ENCODE results near the gene ING3.

Gene ING3

DNA sequence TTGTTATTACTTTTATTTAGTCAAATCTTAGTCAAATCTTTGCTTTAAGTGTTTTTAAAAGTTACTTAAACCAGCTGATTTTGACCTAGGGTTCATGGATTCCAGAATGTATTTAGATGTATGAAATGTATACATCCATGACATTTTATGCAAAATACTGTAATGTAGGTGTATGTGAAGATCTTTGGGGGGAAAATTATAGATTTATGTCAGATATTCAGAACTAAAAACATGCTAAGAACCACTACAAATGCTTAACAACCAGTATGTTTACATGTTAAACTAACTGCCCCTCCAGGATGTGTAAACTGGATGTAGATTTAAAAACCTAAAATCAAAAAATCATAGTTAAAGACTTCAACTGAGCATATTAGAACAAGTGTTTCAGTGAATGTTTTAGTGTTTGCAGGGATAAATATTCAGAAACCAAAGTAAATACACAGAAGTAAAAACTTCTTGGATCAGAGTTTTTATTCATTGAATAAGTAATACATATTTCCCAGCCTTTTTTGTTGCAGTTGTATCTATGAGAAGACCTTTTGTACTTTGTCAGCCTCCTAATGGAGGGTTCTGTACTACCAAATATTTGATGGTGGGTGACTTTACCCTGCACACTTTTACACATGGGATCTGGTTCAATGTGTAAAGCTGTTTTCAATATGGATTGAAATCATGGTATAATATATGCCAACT, 41.8 kb downstream of the ING3 start:
- DNase-seq (ENCODE audit: low read depth), result no peak
- TF ChIP-seq, protein P1, sequence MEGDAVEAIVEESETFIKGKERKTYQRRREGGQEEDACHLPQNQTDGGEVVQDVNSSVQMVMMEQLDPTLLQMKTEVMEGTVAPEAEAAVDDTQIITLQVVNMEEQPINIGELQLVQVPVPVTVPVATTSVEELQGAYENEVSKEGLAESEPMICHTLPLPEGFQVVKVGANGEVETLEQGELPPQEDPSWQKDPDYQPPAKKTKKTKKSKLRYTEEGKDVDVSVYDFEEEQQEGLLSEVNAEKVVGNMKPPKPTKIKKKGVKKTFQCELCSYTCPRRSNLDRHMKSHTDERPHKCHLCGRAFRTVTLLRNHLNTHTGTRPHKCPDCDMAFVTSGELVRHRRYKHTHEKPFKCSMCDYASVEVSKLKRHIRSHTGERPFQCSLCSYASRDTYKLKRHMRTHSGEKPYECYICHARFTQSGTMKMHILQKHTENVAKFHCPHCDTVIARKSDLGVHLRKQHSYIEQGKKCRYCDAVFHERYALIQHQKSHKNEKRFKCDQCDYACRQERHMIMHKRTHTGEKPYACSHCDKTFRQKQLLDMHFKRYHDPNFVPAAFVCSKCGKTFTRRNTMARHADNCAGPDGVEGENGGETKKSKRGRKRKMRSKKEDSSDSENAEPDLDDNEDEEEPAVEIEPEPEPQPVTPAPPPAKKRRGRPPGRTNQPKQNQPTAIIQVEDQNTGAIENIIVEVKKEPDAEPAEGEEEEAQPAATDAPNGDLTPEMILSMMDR (IDR thresholded peaks at IDR 0.05; ENCODE audit: control insufficient read depth, extremely low read depth, insufficient read depth), result no peak
- no peak overlapping the region for H3K4me3 ChIP-seq (ENCODE audit: low read depth, low read length)

DNA sequence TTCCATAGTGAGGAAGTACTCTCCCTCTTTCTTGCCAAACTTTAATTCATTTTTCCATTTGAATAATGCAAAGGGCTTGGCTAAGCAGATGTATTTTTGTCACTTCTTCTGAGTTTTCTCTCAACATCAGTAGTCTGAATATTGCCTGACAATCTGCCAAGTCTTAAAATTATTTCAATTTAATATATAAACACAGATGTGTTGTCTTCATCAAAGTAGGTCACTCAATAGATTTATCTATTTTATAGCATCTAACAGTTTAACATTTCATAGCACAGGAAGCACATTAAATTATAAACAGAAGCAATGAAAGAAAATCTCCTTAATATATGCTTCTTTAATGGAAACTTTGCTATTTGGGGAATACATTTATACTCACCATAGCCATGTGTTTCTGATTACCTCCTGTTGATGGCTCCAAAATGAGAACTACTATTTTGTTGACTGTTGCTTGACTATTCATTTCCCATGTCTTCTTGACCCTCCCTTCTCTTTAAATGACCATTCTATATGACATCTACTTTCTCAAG, 42.5 kb downstream of the ING3 start:
- TF ChIP-seq, protein P1 (IDR thresholded peaks at IDR 0.05; ENCODE audit: control insufficient read depth, extremely low read depth, insufficient read depth), result no peak
- H3K4me3 ChIP-seq (ENCODE audit: low read depth, low read length), result no peak overlapping the region
- no peak for DNase-seq (ENCODE audit: low read depth)

DNA sequence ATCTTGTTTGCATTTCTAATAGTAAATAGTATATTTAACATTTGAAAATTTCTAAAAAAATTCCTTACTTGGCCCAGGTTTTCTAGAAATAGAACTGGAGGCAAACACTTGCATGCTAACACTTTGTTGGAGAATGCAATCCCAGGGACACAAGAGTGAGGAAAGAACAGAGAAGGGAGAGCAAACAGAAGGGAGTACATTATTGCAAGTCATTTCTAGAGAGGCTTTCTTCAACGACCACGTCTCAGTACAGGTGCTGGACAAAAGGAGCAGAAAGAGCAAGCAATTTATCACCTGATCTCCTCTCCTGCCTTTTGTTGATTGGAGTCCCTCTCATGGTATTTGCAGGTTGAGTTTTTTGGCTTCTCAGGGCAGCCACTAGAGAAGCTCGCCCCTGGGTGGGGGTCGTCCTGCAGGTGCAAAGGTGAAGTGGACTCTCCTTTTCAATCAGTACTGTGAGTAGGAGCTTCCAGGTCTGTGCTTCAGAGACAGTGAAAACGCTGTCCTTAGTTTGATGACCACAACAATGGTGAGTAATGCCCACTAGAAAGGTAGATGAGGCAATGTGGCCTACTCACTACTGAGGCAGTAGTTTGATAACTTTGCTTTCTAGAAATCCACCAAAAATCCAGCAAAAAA, 43.1 kb downstream of the ING3 start:
- no peak overlapping the region for H3K4me3 ChIP-seq (ENCODE audit: low read depth, low read length)
- DNase-seq (ENCODE audit: low read depth), result no peak
- TF ChIP-seq, protein P1 (IDR thresholded peaks at IDR 0.05; ENCODE audit: control insufficient read depth, extremely low read depth, insufficient read depth), result no peak

DNA sequence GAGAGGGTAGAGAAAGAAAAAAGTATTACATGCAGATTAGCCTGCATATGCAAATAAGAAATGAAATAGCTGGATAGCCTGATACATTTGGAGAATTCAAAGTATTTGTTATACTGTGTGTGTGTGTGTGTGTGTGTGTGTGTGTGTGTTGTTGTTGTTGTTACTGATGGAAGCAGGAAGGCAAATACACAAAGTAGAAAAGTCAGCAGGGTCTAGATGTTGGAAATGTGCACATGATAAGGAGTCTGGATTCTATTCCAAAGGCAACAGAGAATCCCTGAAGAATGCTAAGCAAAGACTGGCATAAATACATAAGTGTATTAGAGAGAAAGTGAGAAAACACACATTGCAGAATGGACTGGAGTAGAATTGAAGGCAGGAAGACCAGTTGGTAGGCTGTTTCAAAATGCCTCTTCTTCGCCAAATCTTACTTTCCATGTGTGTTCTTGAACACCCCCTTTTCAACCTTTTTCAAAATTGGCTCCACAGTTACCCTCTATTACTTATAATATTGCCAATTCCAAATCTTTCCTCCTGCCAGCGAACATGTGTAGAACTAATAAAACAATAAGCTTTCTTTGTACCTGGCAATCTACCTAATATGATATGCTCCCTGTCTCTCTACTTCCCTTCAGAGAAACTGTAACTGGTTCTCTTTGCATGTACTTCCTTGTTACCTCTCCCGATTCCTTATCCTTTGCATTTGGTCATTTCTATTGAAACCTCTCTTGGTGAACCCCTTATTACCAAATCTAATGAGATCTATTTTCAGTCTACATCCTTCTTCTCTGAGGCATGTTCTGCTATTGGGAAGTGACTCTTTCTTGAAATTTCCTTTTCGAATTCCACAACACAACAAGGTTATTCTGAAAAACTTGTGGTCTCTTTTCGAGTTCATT, 44.2 kb downstream of the ING3 start:
- H3K4me3 ChIP-seq (ENCODE audit: low read depth, low read length), result no peak overlapping the region
- no peak for DNase-seq (ENCODE audit: low read depth)
- TF ChIP-seq, protein P1 (IDR thresholded peaks at IDR 0.05; ENCODE audit: control insufficient read depth, extremely low read depth, insufficient read depth), result no peak

DNA sequence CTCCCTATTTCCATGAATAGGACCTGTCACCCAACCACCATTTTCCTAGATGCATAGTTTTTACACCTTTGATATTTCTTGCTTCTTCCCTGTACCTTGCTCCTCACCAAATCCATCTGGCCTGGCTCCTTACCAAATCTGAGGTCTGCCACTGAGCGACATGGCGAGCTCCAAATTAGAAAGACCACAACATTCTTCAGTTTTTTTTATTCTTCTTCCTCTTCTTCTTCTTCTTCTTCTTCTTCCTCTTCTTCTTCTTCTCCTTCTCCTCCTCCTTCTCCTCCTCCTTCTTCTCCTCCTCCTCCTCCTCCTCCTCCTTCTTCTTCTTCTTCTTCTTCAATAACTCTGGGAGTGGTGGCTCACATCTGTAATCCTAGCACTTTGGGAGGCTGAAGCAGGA, 45.1 kb downstream of the ING3 start:
- TF ChIP-seq, protein P1 (IDR thresholded peaks at IDR 0.05; ENCODE audit: control insufficient read depth, extremely low read depth, insufficient read depth), result no peak
- no peak for DNase-seq (ENCODE audit: low read depth)
- no peak overlapping the region for H3K4me3 ChIP-seq (ENCODE audit: low read depth, low read length)

DNA sequence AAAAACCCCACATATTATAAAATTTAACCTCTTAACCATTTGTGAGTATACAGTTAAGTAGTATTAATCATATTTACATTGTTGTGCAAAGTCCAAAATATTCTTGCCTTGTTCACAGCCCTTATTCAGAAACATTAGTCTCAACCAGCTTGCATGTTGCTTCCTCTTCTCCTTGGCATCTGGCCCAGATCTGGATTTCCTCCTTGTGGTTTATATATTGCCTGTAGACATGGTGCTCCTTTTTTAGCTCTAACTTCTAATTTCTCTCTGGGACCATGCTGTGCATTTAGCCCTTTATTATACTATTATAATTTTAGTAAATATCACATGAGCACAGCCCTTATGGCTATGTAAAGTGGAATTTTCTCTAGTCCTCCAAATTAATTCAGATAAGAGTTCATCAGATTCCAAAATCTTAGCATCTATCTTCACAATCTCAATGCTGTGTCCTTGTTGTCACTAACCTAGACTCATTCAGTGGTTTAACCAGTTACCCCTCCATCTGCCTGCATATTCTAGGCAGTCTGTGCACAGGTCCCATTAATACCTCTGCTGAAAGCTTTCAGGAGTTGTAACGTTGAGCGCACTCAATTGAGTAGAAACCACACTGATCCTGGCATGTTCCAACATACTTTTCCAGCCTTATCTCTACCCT, 45.9 kb downstream of the ING3 start:
- TF ChIP-seq, protein P1 (IDR thresholded peaks at IDR 0.05; ENCODE audit: control insufficient read depth, extremely low read depth, insufficient read depth), result no peak
- H3K4me3 ChIP-seq (ENCODE audit: low read depth, low read length), result no peak overlapping the region
- DNase-seq (ENCODE audit: low read depth), result peak; percentile 58
